Liver (tissue), 9 donors: ENCODE data around the gene TRIM36. TPM values are rescaled to one million over a fixed set of nuclear protein-coding genes. Genes with fewer than 3 reads are reported as not detected.
A peak's percentile ranks its signal among the peaks of the same experiment; 100 is the strongest.

Experiments used
- DNase-seq: peaks from one replicate; pipeline ENCODE4 v3.0.0-alpha.2; 2017; ENCODE audit warnings: low spot score
- H3K27ac ChIP-seq, 2 donors: one replicate each; pipeline ENCODE4 v1.7.0; 2013; ENCODE audit warnings: inconsistent platforms in 2 of 2, low read length in 2 of 2, control low read depth in 1 of 2, low read depth in 1 of 2, mild to moderate bottlenecking in 1 of 2
- H3K27me3 ChIP-seq, 4 donors: one replicate each; pipeline versions ENCODE4 v1.6.1 to v1.7.0; 2013; ENCODE audit warnings: low read length in 3 of 4, inconsistent platforms in 1 of 4, mild to moderate bottlenecking in 1 of 4, moderate library complexity in 1 of 4; ENCODE audit not compliant: control insufficient read depth in 4 of 4, insufficient read depth in 4 of 4
- H3K36me3 ChIP-seq, 4 donors: one replicate each; pipeline versions ENCODE4 v1.6.1 to v1.7.0; 2013; ENCODE audit warnings: low read length in 3 of 4, mild to moderate bottlenecking in 3 of 4, low read depth in 1 of 4, moderate library complexity in 1 of 4; ENCODE audit not compliant: control insufficient read depth in 4 of 4, insufficient read depth in 3 of 4
- H3K4me1 ChIP-seq, 4 donors: one replicate each; pipeline versions ENCODE4 v1.6.1 to v1.7.0; 2013; ENCODE audit warnings: low read length in 3 of 4, mild to moderate bottlenecking in 3 of 4, moderate library complexity in 1 of 4; ENCODE audit not compliant: control insufficient read depth in 4 of 4, insufficient read depth in 4 of 4
- H3K4me3 ChIP-seq, 3 donors: one replicate each; pipeline versions ENCODE4 v1.6.1 to v1.7.0; 2013; ENCODE audit warnings: low read length in 3 of 3, control low read depth in 1 of 3, low read depth in 1 of 3, mild to moderate bottlenecking in 1 of 3
- H3K9ac ChIP-seq, 2 donors: one replicate each; pipeline ENCODE4 v1.7.0; 2013; ENCODE audit warnings: low read length in 2 of 2, mild to moderate bottlenecking in 2 of 2, moderate library complexity in 2 of 2, control low read depth in 1 of 2, low read depth in 1 of 2
- H3K9me3 ChIP-seq, 4 donors: one replicate each; pipeline versions ENCODE4 v1.6.1 to v1.7.0; 2013; ENCODE audit warnings: low read length in 3 of 4; ENCODE audit not compliant: control insufficient read depth in 4 of 4
- EGR1 ChIP-seq, 2 donors: IDR thresholded peaks; 2 replicates each; pipeline ENCODE4 v1.6.1; 2016 to 2018; ENCODE audit warnings: antibody characterized with exemption in 2 of 2, low read depth in 2 of 2
- FOXA1 ChIP-seq: IDR thresholded peaks from 2 replicates; pipeline ENCODE4 v1.6.1; 2016; ENCODE audit warnings: antibody characterized with exemption
- FOXA2 ChIP-seq: IDR thresholded peaks from 2 replicates; pipeline ENCODE4 v1.6.1; 2016; ENCODE audit warnings: antibody characterized with exemption
- GABPA ChIP-seq, 2 donors: IDR thresholded peaks in 1 of 2; conservative IDR thresholded peaks in 1 of 2; 2 replicates each; pipeline ENCODE4 v1.6.1; 2016; ENCODE audit warnings: antibody characterized with exemption in 2 of 2, mild to moderate bottlenecking in 1 of 2, moderate library complexity in 1 of 2
- HNF4A ChIP-seq, 2 donors: conservative IDR thresholded peaks; 2 replicates each; pipeline ENCODE4 v1.6.1; 2016; ENCODE audit warnings: antibody characterized with exemption in 2 of 2, mild to moderate bottlenecking in 2 of 2
- HNF4G ChIP-seq: IDR thresholded peaks from 2 replicates; pipeline ENCODE4 v1.6.1; 2016; ENCODE audit warnings: antibody characterized with exemption
- JUND ChIP-seq, 2 donors: IDR thresholded peaks; 2 replicates each; pipeline ENCODE4 v1.6.1; 2016; ENCODE audit warnings: antibody characterized with exemption in 2 of 2
- NR2F2 ChIP-seq: IDR thresholded peaks from 2 replicates; pipeline ENCODE4 v1.6.1; 2016; ENCODE audit warnings: antibody characterized with exemption
- RAD21 ChIP-seq, 2 donors: IDR thresholded peaks; 2 replicates each; pipeline ENCODE4 v1.6.1; 2016; ENCODE audit warnings: antibody characterized with exemption in 2 of 2, mild to moderate bottlenecking in 2 of 2
- RXRA ChIP-seq, 2 donors: IDR thresholded peaks; 2 replicates each; pipeline ENCODE4 v1.6.1; 2017 to 2018; ENCODE audit warnings: antibody characterized with exemption in 2 of 2, mild to moderate bottlenecking in 1 of 2
- SP1 ChIP-seq: IDR thresholded peaks from 2 replicates; pipeline ENCODE4 v1.6.1; 2018; ENCODE audit warnings: antibody characterized with exemption, mild to moderate bottlenecking
- TAF1 ChIP-seq: conservative IDR thresholded peaks from 2 replicates; pipeline ENCODE4 v1.6.1; 2016; ENCODE audit warnings: antibody characterized with exemption, mild to moderate bottlenecking
- YY1 ChIP-seq: IDR thresholded peaks from 2 replicates; pipeline ENCODE4 v1.6.1; 2016; ENCODE audit warnings: antibody characterized with exemption, mild to moderate bottlenecking
- WGBS: extraction: QIAGEN DNeasy Blood & Tissue Kit; methylation state at CpG from one replicate; pipeline ENCODE4 v1.1.7; 2013; 5-methylcytosine and 5-hydroxymethylcytosine counted together
- polyA plus RNA-seq, 2 donors: library from polyadenylated mRNA; stranded (reverse) in 1 of 2; unstranded in 1 of 2; fragments of 200-250 nt in 1 of 2; fragments of >200 nt in 1 of 2; fragmentation: Nextera tagmentation in 1 of 2; extraction: Ambion mirVana in 1 of 2; gene quantifications; one replicate each; pipeline versions ENCODE4 v1.2.1 to v1.2.3, GENCODE V29; 2013 to 2015
- total RNA-seq, 2 donors: library from RNA; depleted of rRNA; stranded (reverse); fragments of >200 nt; gene quantifications; one replicate each; pipeline ENCODE4 v1.2.3, GENCODE V29; 2014
- TF ChIP-seq, protein P1 (sequence below): IDR thresholded peaks from 2 replicates; pipeline ENCODE4 v1.6.1; 2016; ENCODE audit warnings: antibody characterized with exemption
- TF ChIP-seq, protein P2 (sequence below): IDR thresholded peaks from 2 replicates; pipeline ENCODE4 v1.6.1; 2016; ENCODE audit warnings: antibody characterized with exemption
- TF ChIP-seq, protein P3 (sequence below): IDR thresholded peaks from 2 replicates; pipeline ENCODE4 v1.6.1; 2016; ENCODE audit warnings: antibody characterized with exemption, mild to moderate bottlenecking
- donor health status: healthy.
- donor health status: healthy.
- donor health status: healthy.
- donor health status: healthy.
- donor health status: healthy.

Gene TRIM36
- total and polyA plus RNA-seq, 4 donors: 0.16 to 0.47 (median 0.22) TPM

DNA sequence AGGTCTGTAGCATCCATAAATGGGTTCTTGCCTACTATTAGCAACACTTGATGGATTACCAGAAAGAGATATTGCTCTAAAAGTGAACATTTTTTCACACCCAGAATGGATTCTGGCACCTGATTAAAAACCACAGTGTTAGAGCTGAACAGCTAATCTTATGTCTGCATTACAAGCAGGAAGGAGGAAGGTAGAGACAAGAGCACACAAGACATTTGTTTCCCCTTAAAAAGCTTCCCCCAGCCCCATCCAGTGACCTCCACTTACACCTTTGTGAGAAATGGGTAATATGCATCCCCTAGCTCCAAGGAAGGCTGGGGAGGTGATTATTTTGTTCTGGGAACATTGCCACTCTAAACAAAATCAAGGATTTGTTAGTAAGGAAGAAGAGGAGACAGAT lies 12.0 kb upstream of the TRIM36 start:
- Histone ChIP-seq H3K27ac (no peak overlapping the region), H3K4me3 (no peak overlapping the region), H3K9me3 (no peaks in the 10 kb centered on the region), H3K36me3 (no peaks in the 10 kb centered on the region), H3K9ac (no peak overlapping the region), H3K27me3 (peaks cover 0 to 23% (median 7%) of the 10 kb centered on the region in 4 donors), H3K4me1 (peaks cover 4 to 17% (median 13%) of the 10 kb centered on the region in 4 donors)
- no peak for DNase-seq
- TF ChIP-seq NR2F2 (no peak), TAF1 (no peak), RAD21 (IDR thresholded peaks at IDR 0.05) (no peak), FOXA1 (no peak), FOXA2 (no peak)
- TF ChIP-seq, protein P1, sequence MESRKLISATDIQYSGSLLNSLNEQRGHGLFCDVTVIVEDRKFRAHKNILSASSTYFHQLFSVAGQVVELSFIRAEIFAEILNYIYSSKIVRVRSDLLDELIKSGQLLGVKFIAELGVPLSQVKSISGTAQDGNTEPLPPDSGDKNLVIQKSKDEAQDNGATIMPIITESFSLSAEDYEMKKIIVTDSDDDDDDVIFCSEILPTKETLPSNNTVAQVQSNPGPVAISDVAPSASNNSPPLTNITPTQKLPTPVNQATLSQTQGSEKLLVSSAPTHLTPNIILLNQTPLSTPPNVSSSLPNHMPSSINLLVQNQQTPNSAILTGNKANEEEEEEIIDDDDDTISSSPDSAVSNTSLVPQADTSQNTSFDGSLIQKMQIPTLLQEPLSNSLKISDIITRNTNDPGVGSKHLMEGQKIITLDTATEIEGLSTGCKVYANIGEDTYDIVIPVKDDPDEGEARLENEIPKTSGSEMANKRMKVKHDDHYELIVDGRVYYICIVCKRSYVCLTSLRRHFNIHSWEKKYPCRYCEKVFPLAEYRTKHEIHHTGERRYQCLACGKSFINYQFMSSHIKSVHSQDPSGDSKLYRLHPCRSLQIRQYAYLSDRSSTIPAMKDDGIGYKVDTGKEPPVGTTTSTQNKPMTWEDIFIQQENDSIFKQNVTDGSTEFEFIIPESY: no peak
- TF ChIP-seq, protein P2, sequence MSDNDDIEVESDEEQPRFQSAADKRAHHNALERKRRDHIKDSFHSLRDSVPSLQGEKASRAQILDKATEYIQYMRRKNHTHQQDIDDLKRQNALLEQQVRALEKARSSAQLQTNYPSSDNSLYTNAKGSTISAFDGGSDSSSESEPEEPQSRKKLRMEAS: no peak

DNA sequence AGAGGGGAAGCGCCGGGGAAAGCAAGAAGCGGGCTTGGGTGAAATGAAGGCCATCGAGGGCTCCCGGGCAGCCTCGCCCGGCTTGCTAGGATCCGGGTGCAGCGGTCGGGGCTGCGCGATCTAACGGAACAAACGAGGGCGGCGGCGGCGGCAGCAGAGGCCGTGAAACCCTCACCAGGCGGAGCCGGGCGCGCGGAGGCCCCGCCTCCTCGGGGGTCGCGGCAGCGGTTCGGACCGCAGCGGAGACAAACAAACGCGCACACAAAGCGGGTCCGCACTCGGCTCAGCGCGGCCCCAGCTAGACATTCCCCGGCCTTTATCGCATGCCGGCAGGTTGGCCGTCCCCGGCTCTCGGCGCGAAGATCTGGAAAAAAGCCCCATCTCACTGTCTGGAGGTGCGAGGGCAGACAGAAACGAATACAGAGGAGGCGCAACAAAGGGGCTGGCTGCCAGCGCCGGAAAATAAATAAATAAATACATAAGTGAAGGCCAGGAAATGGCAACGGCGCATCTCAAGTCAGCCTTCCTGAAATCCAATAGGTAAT lies 10.5 kb upstream of the TRIM36 start:
- DNase-seq: no peak
- H3K9me3 ChIP-seq: no peaks in the 10 kb centered on the region
- peaks cover 0 to 23% (median 7%) of the 10 kb centered on the region in 4 donors for H3K27me3 ChIP-seq
- no peaks in the 10 kb centered on the region for H3K36me3 ChIP-seq
- 2% methylated on average over 54 of the region's 54 CpGs for WGBS
- H3K27ac ChIP-seq: no peak overlapping the region
- H3K9ac ChIP-seq: no peak overlapping the region
- peaks cover 4 to 17% (median 13%) of the 10 kb centered on the region in 4 donors for H3K4me1 ChIP-seq
- TF ChIP-seq, protein P1: no peak
- TF ChIP-seq FOXA2 (no peak), EGR1 (IDR thresholded peaks at IDR 0.05; ENCODE audit: low read depth in 2 of 2) (no peak), SP1 (no peak), HNF4A (conservative IDR thresholded peaks at IDR 0.05) (no peak), JUND (IDR thresholded peaks at IDR 0.05) (no peak), NR2F2 (no peak), YY1 (no peak), GABPA (IDR thresholded peaks at IDR 0.05 in 1 of 2, conservative IDR thresholded peaks at IDR 0.05 in 1 of 2) (no peak), HNF4G (no peak), FOXA1 (no peak), RXRA (IDR thresholded peaks at IDR 0.05) (no peak)
- TF ChIP-seq, protein P2: no peak
- TF ChIP-seq, protein P3, sequence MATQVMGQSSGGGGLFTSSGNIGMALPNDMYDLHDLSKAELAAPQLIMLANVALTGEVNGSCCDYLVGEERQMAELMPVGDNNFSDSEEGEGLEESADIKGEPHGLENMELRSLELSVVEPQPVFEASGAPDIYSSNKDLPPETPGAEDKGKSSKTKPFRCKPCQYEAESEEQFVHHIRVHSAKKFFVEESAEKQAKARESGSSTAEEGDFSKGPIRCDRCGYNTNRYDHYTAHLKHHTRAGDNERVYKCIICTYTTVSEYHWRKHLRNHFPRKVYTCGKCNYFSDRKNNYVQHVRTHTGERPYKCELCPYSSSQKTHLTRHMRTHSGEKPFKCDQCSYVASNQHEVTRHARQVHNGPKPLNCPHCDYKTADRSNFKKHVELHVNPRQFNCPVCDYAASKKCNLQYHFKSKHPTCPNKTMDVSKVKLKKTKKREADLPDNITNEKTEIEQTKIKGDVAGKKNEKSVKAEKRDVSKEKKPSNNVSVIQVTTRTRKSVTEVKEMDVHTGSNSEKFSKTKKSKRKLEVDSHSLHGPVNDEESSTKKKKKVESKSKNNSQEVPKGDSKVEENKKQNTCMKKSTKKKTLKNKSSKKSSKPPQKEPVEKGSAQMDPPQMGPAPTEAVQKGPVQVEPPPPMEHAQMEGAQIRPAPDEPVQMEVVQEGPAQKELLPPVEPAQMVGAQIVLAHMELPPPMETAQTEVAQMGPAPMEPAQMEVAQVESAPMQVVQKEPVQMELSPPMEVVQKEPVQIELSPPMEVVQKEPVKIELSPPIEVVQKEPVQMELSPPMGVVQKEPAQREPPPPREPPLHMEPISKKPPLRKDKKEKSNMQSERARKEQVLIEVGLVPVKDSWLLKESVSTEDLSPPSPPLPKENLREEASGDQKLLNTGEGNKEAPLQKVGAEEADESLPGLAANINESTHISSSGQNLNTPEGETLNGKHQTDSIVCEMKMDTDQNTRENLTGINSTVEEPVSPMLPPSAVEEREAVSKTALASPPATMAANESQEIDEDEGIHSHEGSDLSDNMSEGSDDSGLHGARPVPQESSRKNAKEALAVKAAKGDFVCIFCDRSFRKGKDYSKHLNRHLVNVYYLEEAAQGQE: no peak
- H3K4me3 ChIP-seq: peak overlapping the region; percentile 35 to 71 (median 39)
